H1 (cell line): ENCODE measurements around the gene SMR3A. TPM values are rescaled to one million over a fixed set of nuclear protein-coding genes. Genes with fewer than 3 reads are reported as not detected.
A peak's percentile ranks its signal among the peaks of the same experiment; 100 is the strongest.

Experiments used
- CTCF ChIA-PET: fragments of 300-600 bp; sonication (Branson Sonifier 250); formaldehyde crosslinking; loops from one replicate; lab custom pipeline; 2021; ENCODE audit not compliant: partially characterized antibody; lab: Charles Lee
- POLR2A ChIA-PET: fragments of 300-600 bp; sonication (Branson Sonifier 250); formaldehyde crosslinking; loops from one replicate; lab custom pipeline; 2021; ENCODE audit warnings: inconsistent platforms; ENCODE audit not compliant: partially characterized antibody; lab: Charles Lee
- DNase-seq, 2 experiments: peaks; one replicate each; pipeline versions ENCODE4 v3.0.0 to v3.0.0-alpha.2; 2010 to 2022; ENCODE audit warnings: low spot score in 2 of 2, low read depth in 1 of 2, mixed read lengths in 1 of 2
- FAIRE-seq: peaks from 2 replicates; lab custom pipeline; 2011; peaks lifted over from hg19 to GRCh38; lab: Jason Lieb, UNC
- H2AFZ ChIP-seq: 2 replicates; pipeline ENCODE4 v1.8.1; 2012; ENCODE audit warnings: low read length, inconsistent platforms
- H2AK5ac ChIP-seq: 2 replicates; pipeline ENCODE4 v1.6.1; 2013; ENCODE audit warnings: low read depth, low read length
- H2BK120ac ChIP-seq: replicated peaks from 2 replicates; pipeline ENCODE3; 2013; ENCODE audit warnings: low read depth, low read length, inconsistent platforms
- H2BK12ac ChIP-seq: 2 replicates; pipeline ENCODE4 v1.6.1; 2013; ENCODE audit warnings: low read depth, low read length
- H2BK15ac ChIP-seq: 2 replicates; pipeline ENCODE4 v1.6.1; 2013; ENCODE audit warnings: low read length
- H2BK20ac ChIP-seq: 2 replicates; pipeline ENCODE4 v1.6.1; 2013; ENCODE audit warnings: low read length
- H2BK5ac ChIP-seq: 2 replicates; pipeline ENCODE4 v1.6.1; 2013; ENCODE audit warnings: low read depth, low read length
- H3K14ac ChIP-seq: 2 replicates; pipeline ENCODE4 v1.6.1; 2013; ENCODE audit warnings: inconsistent platforms; ENCODE audit not compliant: insufficient read length
- H3K18ac ChIP-seq: 2 replicates; pipeline ENCODE4 v1.6.1; 2013; ENCODE audit warnings: low read length; ENCODE audit errors: extremely low read depth
- H3K23ac ChIP-seq: 2 replicates; pipeline ENCODE4 v1.6.1; 2013; ENCODE audit warnings: inconsistent platforms; ENCODE audit not compliant: insufficient read length
- H3K23me2 ChIP-seq: 2 replicates; pipeline ENCODE4 v1.6.1; 2013; ENCODE audit warnings: low read depth, low read length
- H3K27ac ChIP-seq: 2 replicates; pipeline ENCODE4 v1.6.1; 2011; ENCODE audit warnings: low read depth, low read length, inconsistent platforms
- H3K27me3 ChIP-seq, 4 experiments: replicated peaks in 1 of 4; 1 replicate in 1 of 4; 2 replicates in 3 of 4; pipeline versions ENCODE4 v1.6.1 to v1.8.1; 2011 to 2013; ENCODE audit warnings: low read length in 3 of 4, mild to moderate bottlenecking in 3 of 4, inconsistent platforms in 2 of 4, mixed read lengths in 2 of 4, moderate library complexity in 1 of 4; ENCODE audit not compliant: control insufficient read depth in 3 of 4, insufficient read depth in 3 of 4; ENCODE audit errors: extremely low read depth in 1 of 4
- H3K36me3 ChIP-seq, 4 experiments: 2 replicates each; pipeline versions ENCODE4 v1.6.1 to v1.8.1; 2011 to 2013; ENCODE audit warnings: mild to moderate bottlenecking in 4 of 4, low read length in 3 of 4, moderate library complexity in 2 of 4, control low read depth in 1 of 4, inconsistent platforms in 1 of 4; ENCODE audit not compliant: insufficient read depth in 4 of 4, control insufficient read depth in 2 of 4
- H3K4ac ChIP-seq: replicated peaks from 2 replicates; pipeline ENCODE3; 2013; ENCODE audit warnings: low read length, low read depth, mixed read lengths, inconsistent platforms; ENCODE audit not compliant: insufficient read length
- H3K4me1 ChIP-seq, 4 experiments: replicated peaks in 1 of 4; 1 replicate in 1 of 4; 2 replicates in 3 of 4; pipeline versions ENCODE4 v1.6.1 to v1.8.1; 2011 to 2013; ENCODE audit warnings: low read length in 3 of 4, inconsistent platforms in 2 of 4, mixed read lengths in 1 of 4; ENCODE audit not compliant: insufficient read depth in 4 of 4, control insufficient read depth in 3 of 4
- H3K4me2 ChIP-seq, 2 experiments: 2 replicates each; pipeline versions ENCODE4 v1.6.1 to v1.8.1; 2011 to 2013; ENCODE audit warnings: low read depth in 2 of 2, low read length in 2 of 2, control low read depth in 1 of 2, inconsistent platforms in 1 of 2, mild to moderate bottlenecking in 1 of 2; ENCODE audit not compliant: insufficient read depth in 1 of 2
- H3K4me3 ChIP-seq, 4 experiments: fragments of 200-600, 300-600 bp in 1 of 4; sonication (generic), shearing (Covaris generic), sonication (Bioruptor Twin) in 1 of 4; 2 replicates each; pipeline versions ENCODE4 v1.5.1 to v1.8.1; 2011 to 2016; ENCODE audit warnings: low read length in 4 of 4, low read depth in 3 of 4, control low read depth in 2 of 4, inconsistent platforms in 2 of 4, mild to moderate bottlenecking in 2 of 4, mixed read lengths in 1 of 4, moderate library complexity in 1 of 4; ENCODE audit not compliant: insufficient read depth in 2 of 4; ENCODE audit errors: extremely low read depth in 1 of 4
- H3K56ac ChIP-seq: replicated peaks from 2 replicates; pipeline ENCODE3; 2013; ENCODE audit warnings: low read depth, mild to moderate bottlenecking, mixed read lengths, low read length, inconsistent platforms; ENCODE audit not compliant: insufficient read length
- H3K79me1 ChIP-seq: 2 replicates; pipeline ENCODE4 v1.6.1; 2013; ENCODE audit warnings: low read depth, low read length, control low read depth
- H3K79me2 ChIP-seq, 2 experiments: 2 replicates each; pipeline versions ENCODE4 v1.6.1 to v1.8.1; 2012 to 2013; ENCODE audit warnings: low read length in 2 of 2, mild to moderate bottlenecking in 2 of 2, inconsistent platforms in 1 of 2; ENCODE audit not compliant: insufficient read depth in 2 of 2, control insufficient read depth in 1 of 2
- H3K9ac ChIP-seq, 4 experiments: replicated peaks in 1 of 4; 1 replicate in 1 of 4; 2 replicates in 3 of 4; pipeline versions ENCODE4 v1.6.1 to v1.8.1; 2011 to 2013; ENCODE audit warnings: low read depth in 3 of 4, low read length in 3 of 4, control low read depth in 2 of 4, mild to moderate bottlenecking in 2 of 4, moderate library complexity in 2 of 4, inconsistent platforms in 1 of 4; ENCODE audit errors: extremely low read depth in 1 of 4
- H3K9me3 ChIP-seq, 2 experiments: 2 replicates each; pipeline versions ENCODE4 v1.6.1 to v1.8.1; 2012 to 2013; ENCODE audit warnings: mild to moderate bottlenecking in 2 of 2, moderate library complexity in 2 of 2, control low read depth in 1 of 2, inconsistent platforms in 1 of 2, low read depth in 1 of 2, low read length in 1 of 2, mixed read lengths in 1 of 2; ENCODE audit not compliant: insufficient read depth in 2 of 2
- H4K20me1 ChIP-seq, 2 experiments: replicated peaks in 1 of 2; 2 replicates each; pipeline versions ENCODE3 to v1.8.1; 2011 to 2013; ENCODE audit warnings: inconsistent platforms in 2 of 2, low read length in 2 of 2, mild to moderate bottlenecking in 1 of 2; ENCODE audit not compliant: insufficient read depth in 2 of 2, control insufficient read depth in 1 of 2
- H4K5ac ChIP-seq: 2 replicates; pipeline ENCODE4 v1.6.1; 2013; ENCODE audit warnings: low read length, low read depth, mixed read lengths, inconsistent platforms; ENCODE audit not compliant: insufficient read length
- H4K8ac ChIP-seq: 2 replicates; pipeline ENCODE4 v1.8.0; 2013; ENCODE audit warnings: mild to moderate bottlenecking, moderate library complexity, low read length, inconsistent platforms; ENCODE audit not compliant: insufficient read depth; ENCODE audit errors: extremely low read depth
- H4K91ac ChIP-seq: replicated peaks from 2 replicates; pipeline ENCODE3; 2013; ENCODE audit warnings: low read length, mixed read lengths, inconsistent platforms; ENCODE audit not compliant: insufficient read length
- CTBP2 ChIP-seq: IDR thresholded peaks from 2 replicates; pipeline ENCODE4 v1.7.0; 2011; ENCODE audit warnings: borderline replicate concordance, mild to moderate bottlenecking, moderate library complexity, mixed read lengths, low read length; ENCODE audit not compliant: insufficient read depth, insufficient read length
- polyA plus RNA-seq, 7 experiments: library from polyadenylated mRNA; depleted of rRNA in 3 of 7; stranded (reverse) in 5 of 7; unstranded in 2 of 7; fragments of >200 nt in 5 of 7; fragments of 200-250 nt in 2 of 7; gene quantifications; 1 replicate in 5 of 7; 2 replicates in 1 of 7; 4 replicates in 1 of 7; pipeline versions ENCODE4 v1.2.1 to v1.2.3, GENCODE V29; 2011 to 2013; ENCODE audit warnings: missing spikeins in 2 of 7, mixed read lengths in 2 of 7
- total RNA-seq: library from RNA; stranded (reverse); fragmentation: NEBNext Ultra II Directional; extraction: Animal tissue kit (Norgen Biotek cat#: 25700); gene quantifications from 2 replicates; pipeline ENCODE4 v1.2.1, GENCODE V29; 2021
- TF ChIP-seq, protein P1 (sequence below): IDR thresholded peaks from 2 replicates; pipeline ENCODE4 v1.6.1; 2012; ENCODE audit warnings: inconsistent platforms

SMR3A gene
- total and polyA plus RNA-seq, 2 of the 8 experiments (the other 6 are each of a cell fraction or from before 2014, with no cell fraction given), result not detected

DNA sequence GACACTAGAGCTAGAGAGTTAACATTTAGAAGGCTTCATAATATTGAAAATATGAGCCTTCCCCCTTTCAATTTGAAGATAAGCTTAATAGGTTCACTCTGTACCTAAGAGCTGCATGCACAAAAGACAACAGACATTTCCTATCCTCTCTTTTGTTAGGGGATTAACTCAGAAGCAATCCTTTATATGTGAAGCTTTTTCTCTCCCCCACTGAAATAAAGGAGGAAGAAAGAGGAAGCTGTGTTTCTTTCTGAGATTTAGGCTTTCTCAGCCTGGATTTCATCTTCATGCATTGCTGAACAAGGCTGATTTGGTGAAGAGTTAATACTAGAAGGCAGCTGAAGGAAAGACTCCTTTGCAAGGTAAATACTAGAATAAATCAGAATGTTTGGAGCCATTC lies 46.8 kb upstream of the SMR3A start:
- H3K4ac ChIP-seq, result no peak overlapping the region
- H3K14ac ChIP-seq, result no peak overlapping the region
- no peaks in the 10 kb centered on the region for H3K79me1 ChIP-seq
- H4K8ac ChIP-seq, result no peak overlapping the region
- no peaks in the 10 kb centered on the region for H3K27me3 ChIP-seq
- peak overlapping the region in 1 of 2 experiments; percentile 15; a peak in 1 of 4 replicates for H3K4me2 ChIP-seq
- no peak overlapping the region for H2BK12ac ChIP-seq
- no peak overlapping the region for H3K27ac ChIP-seq
- CTCF ChIA-PET, result interaction anchor here (0.9 to 4.7 kb wide), 3 partner anchors 9 to 190 kb away, joined by 3 to 21 read pairs (median 3); no protein-coding TSS in a partner anchor
- DNase-seq (no peak), FAIRE-seq (no peak)
- H2BK5ac ChIP-seq, result no peak overlapping the region
- peak overlapping the region; percentile 84; the same call in 1 of the 2 replicates for H2AFZ ChIP-seq
- peak overlapping the region; percentile 86 for H4K5ac ChIP-seq
- peaks cover 0 to 2% (median 0%) of the 10 kb centered on the region in 4 experiments; a peak in 1 of 7 replicates for H3K4me1 ChIP-seq
- no peak overlapping the region for H2BK20ac ChIP-seq
- no peak overlapping the region for H2AK5ac ChIP-seq
- H3K18ac ChIP-seq, result no peak overlapping the region; the same call in 1 of the 2 replicates
- no peak overlapping the region for H4K91ac ChIP-seq
- H4K20me1 ChIP-seq, result no peaks in the 10 kb centered on the region
- no peak overlapping the region for H2BK120ac ChIP-seq
- no peak overlapping the region for H3K56ac ChIP-seq
- no peaks in the 10 kb centered on the region for H3K79me2 ChIP-seq
- H3K4me3 ChIP-seq, result no peak overlapping the region; a peak in 1 of 8 replicates
- POLR2A ChIA-PET, result no interaction called here
- H3K23me2 ChIP-seq, result no peaks in the 10 kb centered on the region
- H2BK15ac ChIP-seq, result no peak overlapping the region
- no peaks in the 10 kb centered on the region for H3K9me3 ChIP-seq
- H3K9ac ChIP-seq, result no peak overlapping the region
- H3K23ac ChIP-seq, result no peak overlapping the region
- H3K36me3 ChIP-seq, result no peaks in the 10 kb centered on the region
- TF ChIP-seq CTBP2, result no peak
- TF ChIP-seq, protein P1, sequence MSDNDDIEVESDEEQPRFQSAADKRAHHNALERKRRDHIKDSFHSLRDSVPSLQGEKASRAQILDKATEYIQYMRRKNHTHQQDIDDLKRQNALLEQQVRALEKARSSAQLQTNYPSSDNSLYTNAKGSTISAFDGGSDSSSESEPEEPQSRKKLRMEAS, result no peak
